ENCODE measurements around the gene ZNF835.

- no peak for TF ChIP-seq CTCF (IDR thresholded peaks at IDR 0.05; ENCODE audit: insufficient read depth, low read length)
- no peak for TF ChIP-seq POLR2AphosphoS5 (IDR thresholded peaks at IDR 0.05; ENCODE audit: low read depth)
- no peak for TF ChIP-seq REST (IDR thresholded peaks at IDR 0.05; ENCODE audit: insufficient replicate concordance, low read depth)
Measured at GRCh38 chr19:56712611-56713276, 41.2 kb upstream of the ZNF835 start.

Data from HL-60 (cell line).